Stimulated activated CD4-positive, alpha-beta T cell treated with anti-CD3 and anti-CD28 coated beads, Interleukin-15, amount 100 ng/mL, for 48 hours (primary cell): ENCODE data around the gene KCNMA1.
"Not testable (repeated sequence)": the region's sequence is repeated elsewhere in the genome, so short reads cannot be mapped to it uniquely, and the experiment has no call there.

ENCODE experiments used
- DNase-seq, 2 donors: peaks; one replicate each; pipeline ENCODE4 v3.0.0-alpha.2; 2020; ENCODE audit warnings: low read depth in 2 of 2

Gene KCNMA1

DNA sequence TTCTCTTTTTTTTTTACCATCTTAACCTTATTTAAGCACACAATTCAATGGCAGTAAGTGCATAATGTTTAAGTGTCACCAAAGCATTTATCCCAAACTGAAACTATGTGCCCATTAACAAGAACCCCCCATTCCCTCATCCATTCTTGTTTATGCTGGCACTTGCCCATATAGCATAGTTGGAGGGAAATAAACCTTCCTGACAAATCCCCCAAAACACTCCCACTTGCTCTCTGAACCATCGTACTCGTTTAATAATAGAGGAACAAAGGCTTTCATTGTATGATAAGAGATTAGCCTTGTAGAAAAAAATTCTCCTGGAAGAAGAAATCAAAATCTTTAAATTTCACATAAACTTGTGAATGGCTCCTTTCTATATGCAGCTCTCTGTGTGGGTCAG is 26.4 kb upstream of the KCNMA1 start:
- no peak for DNase-seq

DNA sequence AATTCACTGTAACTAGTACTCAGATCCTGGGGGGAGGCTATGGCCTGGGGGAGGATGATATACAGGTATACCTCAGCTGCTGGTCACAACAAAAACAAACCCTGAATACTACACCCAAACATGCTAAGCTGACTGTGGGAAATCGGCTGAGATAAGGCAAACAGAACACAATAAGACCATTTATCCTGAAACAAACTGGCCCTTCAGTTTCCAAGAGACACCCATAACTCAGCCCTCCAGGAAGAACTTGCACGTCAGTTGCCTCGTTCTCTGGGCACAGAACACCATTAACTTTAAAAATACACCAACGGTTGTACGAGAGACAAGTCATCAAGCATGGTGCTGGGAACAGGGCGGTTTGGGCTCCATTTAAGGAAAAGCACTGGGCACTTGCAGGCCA is 24.1 kb upstream of the KCNMA1 start:
- no peak for DNase-seq

DNA sequence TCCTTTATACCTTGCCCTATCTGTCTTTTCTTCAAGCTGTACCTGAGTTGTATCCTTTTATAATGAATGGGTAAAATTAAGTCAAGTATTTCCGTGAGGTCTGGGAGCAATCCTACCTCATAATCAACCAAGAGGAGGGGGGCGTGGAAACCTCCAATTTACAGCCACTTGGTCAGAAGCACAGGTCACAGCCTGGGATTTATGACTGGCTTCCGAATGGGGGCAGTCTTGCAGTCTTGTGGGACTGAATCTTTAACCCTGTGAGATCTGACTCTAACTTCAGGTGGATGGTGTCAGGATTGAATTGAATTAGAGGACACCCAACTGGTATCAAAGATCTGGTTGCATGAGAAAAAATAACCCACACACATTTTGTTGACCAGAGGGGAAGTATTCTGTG is 23.5 kb upstream of the KCNMA1 start:
- DNase-seq: no peak

DNA sequence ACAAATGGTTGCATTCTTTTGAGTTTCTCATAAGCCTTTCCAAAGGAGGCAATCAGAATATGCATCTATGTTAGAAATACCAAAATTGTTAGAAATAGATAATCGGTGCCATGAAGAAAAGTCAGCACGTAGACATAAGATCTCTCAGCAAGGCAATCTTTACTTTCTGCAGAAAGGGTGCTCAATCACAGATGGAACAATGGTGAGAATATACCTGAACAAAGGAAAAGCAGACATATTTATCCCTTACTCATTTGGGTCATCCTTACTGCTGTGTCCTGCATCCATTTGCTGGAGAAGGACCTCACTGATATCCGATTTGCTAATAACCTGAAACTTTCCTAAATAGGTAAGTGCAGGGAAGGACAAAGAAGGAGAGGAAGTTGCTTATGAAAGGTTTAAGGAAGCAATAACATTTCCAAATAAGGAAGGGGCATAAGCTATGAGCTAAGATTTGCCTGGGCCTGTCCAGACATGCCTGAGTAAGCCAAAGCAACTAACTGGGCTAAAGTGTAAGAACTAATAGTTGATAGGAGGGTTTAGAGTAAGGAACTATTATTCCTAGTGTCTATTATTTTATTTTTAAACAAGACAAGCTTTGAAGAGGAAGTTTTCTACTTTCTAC is 21.6 kb upstream of the KCNMA1 start:
- DNase-seq: not testable (repeated sequence)

DNA sequence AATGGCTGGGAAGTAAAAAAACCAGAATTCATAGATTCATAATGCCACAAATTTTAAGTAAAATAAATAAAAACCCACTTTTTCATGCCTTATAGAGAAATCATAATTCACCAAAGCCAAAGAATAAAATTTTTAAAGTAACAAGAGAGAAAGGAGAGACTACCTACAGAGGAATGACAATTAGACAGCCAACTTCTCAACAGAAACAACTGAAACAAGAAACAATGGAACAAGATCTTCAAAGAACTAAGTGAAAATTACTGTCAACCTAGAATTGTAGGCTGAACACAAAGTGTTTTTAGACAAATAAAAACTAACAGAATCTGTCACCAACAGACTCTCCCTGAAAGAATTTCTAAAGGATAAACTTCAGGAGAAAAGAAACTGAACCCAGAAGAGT is 15.6 kb upstream of the KCNMA1 start:
- no peak for DNase-seq

DNA sequence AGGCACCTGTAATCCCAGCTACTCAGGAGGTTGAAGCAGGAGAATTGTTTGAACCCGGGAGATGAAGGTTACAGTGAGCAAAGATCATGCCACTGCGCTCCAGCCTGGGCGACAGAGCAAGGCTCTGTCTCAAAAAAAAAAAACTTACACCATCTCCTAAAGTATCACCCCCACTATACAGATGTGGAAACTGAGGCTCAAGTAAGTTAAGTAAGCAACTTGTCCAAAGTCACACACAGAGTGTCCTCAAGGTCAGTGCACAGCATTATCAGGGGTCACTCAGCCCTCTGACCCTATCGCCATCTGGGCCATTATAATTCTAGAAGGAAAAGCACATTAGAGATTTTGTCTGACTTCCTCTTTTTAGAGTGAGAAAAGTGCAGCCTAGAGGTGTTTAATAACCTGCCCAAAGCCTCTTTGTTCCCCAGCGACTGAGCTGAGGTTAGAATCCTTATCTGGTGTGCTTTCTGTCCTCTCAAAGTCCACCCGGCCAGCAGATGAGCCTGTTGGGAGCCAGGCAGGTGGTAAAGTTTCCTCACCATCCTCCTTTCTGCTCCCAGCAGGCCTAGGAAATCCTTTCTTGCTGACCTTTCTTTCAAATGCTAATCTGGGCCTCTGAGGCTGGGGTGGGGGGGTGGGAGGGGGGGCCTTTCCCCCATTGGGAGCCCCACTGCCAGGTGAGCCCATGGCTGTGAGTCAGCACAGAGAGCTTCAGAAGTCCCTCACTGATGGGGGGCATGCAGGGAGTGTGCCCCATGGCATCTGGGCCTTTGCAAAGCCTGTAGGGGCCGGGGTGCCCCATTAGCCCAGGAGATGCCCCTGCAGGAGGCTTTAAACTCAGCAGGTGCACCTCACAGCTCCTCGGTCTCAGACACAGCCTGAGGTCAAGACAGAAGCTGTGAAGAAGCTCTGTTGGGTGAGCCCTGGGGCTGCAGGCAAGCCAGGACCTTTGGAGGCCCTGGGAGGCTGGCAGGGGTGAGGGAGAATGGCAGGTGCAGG is 12.0 kb upstream of the KCNMA1 start:
- no peak for DNase-seq

DNA sequence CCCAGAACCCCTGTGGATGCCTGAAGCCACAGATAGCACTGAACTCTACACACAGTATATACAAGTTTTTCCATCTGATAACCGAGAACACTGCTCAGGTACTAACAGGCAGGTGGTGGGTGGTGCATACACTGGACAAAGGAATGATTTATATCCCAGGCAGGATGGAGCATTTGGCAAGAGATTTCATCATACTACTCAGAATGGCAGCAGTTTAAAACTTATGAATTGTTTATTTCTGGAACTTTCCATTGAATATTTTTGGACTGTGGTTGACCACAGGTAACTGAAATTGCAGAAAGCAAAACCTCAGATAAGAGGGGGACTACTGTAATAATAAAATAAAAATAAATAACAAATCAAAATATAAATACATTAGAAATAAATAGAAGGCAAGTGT is 10.9 kb upstream of the KCNMA1 start:
- DNase-seq: no peak

DNA sequence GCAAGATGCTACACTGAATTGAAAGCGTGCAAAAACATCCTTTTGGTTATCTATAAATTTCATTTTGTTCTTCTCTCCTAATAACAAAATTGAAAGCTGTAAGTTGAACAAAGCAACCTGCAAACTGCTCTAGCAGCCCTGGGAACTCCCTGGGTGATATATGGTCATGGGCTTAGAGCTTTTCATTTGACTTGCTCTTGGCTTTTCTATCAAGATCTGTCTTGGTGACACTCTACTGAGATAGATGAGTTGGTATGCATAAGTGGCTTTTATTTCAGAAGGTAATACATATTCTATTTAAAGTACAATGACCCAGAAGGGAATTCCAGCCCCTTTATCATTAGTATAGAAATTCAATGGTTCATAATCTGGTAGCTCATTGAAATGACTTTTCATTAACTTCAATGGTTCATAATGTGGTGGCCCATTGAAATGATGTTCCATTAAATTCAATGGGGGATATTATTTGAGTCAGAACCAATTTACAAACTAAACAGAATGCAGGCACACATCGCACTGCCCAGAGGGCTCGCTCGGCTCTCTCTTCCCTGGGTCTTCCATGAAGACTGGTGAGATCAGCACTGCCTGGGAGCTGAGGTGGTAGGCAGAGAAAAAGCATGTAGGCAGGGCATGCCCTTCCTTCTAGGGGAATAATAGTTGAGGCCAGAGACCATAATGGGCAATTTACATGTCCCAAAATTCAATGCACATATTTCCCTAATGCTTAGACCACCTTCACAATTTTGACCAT is 10.1 kb upstream of the KCNMA1 start:
- DNase-seq: no peak

DNA sequence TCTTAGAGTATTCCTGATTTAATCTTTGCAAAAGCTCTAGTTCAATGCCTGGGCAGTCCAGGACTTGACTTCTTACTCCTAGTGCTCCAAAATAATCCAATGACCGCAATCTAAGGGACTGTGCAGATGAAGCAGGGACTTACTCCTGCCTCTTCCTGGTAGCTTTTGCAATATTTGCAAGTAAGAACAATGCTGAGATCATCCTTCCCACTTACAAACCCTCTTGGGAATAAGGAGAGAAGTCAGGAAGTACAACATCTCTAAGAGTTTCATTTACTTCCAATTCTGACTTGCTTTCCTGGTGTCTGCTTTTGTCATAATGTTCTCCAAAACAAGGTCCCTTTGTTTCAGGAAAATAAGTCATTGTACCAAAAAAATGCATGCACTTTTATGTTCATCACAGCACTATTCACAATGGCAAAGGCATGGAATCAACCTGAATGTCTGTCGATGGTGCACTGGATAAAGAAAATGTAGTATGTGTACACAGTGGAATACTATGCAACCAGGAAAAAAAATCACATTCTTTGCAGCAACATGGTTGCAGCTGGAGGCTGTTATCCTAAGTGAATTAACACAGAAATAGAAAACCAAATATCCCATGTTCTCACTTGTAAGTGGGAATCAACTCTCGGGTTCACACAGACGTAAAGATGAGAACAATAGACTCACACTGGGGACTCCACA is 7.1 kb upstream of the KCNMA1 start:
- DNase-seq: no peak

DNA sequence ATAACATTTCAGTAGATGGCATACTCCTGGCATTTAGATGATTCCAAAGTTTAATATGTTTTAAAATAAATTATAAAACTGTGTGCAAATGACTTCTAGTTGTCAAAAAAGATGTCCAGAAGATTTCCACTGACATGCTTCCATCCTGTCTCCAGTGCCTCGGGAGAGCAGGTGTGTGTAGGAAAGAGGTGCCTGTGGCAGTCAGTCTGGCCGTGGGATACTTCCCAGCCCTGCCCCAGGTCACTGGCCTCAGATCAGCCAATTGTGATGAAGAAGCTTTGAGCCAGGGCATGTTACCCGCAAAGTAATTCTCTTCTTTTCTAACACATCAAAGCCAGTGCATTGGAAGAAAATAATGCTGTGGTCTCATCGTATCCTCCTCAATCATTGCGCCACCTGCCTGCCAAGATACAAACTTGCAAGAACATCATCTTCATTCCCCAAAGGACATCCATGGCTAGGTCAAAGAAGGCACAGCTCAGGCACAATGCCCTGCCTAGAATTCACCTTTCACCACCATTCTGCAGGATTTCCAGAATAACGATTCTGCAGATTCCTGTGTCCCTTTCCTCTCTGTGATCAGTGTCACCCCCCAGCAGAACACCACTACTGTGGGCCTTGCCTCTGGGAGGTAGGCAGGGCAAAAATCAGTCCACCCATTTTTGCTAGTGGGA is 6.3 kb upstream of the KCNMA1 start:
- DNase-seq: no peak

DNA sequence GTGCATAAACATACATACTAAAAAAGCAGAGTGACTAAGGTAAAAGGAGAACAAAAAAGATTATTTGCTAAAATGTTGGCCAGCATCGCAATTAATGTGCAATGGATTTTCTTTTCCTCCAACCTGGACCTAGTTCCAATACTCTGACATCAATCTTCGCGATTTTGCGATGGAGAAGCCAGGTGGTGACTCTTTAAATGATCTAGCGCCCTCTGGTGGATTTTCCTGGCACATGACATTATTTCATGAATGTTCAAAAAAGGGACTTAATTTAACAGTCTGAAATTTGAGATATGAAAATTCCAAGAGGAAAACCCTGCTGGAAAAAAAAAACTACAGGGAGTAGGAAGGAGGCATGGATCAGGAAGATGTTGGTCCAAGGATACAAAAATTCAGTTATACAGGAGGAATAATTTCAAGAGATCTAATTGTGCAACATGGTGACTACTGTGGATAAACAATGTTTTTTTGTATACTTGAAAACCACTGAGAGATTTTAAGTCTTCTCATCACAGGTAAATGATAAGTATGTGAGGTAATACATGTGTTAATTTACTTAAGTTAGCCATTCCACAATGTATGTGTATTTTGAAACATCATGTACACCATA is 4.3 kb upstream of the KCNMA1 start:
- peak in 1 of 2 donors; percentile 43 for DNase-seq

DNA sequence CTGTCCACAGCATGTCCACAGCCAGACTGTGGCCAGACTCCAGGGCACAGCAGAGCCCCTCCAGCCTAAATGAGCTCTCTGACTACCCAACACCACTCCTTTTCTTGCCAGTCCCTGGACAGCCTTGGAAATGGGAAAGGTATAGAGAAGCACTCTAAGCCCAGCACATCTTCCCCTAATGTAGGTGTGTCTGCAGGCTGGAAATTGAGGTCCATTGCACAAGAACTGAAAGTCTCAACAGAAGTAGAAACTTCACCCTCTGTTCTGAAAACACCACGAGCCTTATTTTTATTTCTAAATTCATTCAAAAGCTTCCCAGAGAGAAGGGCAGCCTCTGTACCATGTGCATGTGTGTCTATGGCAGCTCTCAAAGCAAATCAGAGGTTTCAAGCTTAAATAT is 3.7 kb upstream of the KCNMA1 start:
- DNase-seq: no peak

DNA sequence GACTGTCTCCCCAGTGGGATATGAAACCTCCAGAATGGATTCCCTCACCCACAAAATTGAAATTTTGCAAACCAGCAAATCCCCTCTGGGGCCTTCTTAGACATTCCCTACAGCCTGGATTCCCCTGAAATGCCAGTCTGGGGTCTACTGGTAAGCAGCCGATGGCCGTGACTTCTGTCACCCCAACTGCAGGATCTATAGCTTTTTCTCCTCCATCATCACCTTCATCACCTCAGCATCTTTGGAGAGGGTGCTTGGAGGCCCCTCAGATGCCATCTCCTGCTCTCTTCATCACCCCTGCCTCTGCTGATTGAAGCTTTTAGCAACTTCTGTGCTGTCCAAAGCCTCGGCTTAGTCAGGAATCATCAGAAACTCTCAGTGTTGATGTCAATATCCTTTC is 2.6 kb upstream of the KCNMA1 start:
- no peak for DNase-seq

DNA sequence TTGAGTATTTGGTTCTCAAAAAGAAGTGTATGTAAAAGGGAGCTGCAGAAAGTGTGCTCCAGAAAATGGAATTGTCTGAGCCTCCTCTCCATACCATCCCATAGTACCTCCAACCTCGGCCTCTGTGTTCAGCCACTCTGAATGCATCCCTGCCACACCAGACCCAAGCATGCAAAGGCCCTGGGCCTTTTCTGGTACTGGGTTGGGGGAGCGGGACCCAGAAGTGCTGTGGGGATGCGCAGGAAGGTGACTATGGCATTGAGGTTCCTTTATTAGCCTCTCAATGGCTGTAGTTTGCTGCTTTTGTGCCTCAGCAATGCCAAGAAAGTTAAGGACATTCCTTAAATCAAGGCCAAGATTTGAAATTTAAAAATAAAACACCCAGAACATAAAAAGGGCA is 2.1 kb upstream of the KCNMA1 start:
- DNase-seq: no peak

DNA sequence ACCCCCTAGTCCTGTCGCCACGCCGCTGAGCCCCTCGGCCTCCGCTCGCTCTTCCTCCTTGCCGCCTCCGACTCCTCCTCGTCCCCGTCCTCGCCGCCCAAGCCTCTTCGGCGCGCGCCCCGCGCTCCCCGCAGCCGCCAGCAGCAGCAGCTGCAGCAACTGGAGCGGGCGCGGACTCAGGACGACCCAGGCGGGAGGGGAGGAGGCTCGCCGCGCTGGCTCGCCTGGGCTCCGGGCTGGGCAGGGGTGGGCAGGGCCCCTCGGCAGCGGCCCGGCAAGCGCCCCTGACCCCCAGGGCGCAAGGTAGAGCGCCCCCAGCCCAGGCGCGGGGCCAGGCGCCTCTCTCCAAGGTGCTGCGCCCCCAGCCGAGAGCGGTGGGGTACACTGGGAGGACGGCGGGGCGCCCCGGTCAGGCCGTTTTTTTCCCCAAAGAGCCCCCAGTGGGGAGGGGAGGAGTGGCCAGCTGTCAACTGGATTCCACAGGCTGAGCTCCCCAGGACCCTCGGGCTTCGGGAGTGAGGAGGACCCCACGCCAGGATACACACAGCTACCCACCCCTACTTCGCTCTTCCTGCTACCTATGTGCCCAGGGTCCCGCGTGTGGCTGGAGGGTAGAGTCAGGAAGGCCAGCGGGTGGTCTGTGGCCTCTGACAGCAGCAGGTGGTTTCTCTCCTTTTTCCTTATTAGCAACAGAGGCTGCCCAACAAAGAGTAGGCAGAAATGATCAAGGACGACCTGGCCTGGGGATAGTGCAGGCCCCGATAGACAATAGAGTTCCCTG is 903 bp upstream of the KCNMA1 start:
- no peak for DNase-seq

DNA sequence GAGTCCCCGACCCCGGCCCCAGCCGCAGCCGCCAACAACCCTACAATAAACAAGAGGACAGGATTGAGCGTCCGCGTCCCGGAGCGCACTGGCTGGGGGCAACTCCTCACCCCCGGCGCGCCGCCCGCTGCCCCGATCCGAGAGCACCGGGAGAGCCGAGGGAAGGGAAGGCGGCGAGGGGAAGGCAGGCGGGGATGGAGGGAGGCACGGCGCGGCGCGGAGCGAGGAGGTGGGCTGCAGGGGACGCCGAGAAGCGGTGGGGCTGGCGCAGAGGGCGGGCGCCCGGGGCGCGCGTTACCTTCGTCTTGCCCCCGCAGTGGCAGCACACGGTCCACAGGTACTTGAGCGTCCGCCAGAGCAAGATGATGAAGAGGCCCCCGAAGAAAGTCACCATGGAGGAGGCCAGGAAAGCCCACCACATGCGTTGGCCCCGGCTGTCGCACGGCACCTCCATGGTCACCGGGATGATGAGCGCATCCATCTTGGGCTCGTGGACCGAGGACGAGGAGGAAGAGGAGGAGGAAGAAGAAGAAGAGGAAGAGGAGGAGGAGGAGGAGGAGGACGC is 559 bp downstream of the KCNMA1 start:
- no peak for DNase-seq

DNA sequence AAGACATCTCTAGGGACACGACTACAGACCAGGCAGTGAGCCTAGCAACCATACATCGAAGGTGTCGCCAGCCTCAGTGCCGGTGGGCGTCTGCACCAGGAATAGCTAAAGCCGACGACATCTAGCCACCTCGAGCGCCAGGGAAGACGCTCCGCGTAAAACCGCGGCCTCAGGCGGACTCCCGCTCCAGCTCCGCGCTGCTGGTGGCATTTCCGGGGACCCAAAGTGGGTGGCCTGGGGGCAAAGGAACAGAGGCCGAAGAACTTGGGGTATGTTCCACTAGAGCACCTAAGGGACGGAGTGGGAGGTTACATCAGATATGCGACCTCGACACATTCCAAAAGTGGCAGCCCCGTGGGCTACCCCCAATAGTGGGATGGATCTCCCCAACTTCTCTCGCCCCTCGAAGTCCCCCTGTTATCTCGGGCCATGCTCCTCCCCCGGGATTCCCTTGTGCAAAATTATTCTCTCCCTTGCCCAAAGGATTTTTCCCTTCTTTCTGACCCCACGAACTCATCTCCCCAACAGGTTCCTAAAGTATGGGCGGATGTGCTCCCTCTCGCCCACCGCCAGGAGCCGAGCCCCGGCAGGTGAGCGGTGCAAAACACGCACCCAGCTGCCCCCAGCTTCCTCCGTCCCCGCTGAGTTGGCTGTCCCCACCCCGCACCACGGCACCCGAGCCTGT is 1.2 kb downstream of the KCNMA1 start:
- DNase-seq: no peak

DNA sequence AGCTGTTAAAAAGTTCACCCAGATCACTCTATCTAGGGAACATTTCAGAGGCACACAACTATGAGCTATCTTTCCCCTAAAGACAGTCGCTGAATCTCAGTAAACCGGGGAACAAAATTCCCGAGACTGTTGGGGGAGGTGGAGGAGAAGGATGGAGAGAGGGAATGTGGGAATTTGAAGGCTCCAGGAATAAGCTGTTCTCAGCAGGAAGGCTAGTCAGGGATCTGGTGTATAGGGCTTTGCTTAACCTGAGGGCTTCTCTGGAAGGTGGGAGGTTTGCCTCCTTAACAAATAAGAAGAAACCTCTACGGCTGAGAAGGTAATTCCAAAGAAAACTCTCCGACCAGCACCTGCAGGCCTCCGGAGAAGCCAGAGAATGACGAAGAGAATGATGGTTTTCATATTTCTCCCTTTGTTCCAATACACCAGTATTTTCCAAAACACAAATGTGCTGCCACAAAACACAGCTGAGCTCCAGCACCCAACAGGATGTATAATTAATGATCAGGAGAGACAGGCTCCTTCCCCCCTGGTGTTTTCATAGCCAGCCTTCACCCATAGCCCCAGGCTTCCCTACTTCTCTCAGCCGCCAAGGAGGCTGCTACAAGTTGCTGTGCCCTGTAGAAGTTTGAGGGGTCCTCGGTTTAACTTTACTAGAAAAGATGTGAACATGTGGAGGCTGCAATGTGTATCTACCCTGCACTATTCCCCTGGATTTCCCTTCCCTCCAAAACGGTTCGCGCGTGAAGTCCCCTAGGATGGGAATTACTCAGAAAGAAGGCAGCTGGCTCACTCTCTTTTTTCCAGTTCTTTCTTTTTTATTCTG is 2.0 kb downstream of the KCNMA1 start:
- DNase-seq: no peak
